ENCODE data around the gene LYZL4. TPM values are rescaled to one million over a fixed set of nuclear protein-coding genes. Genes with fewer than 3 reads are reported as not detected.

LYZL4 gene
- polyA plus RNA-seq (2011; rRNA removed) (not detected in 2 replicates), polyA minus RNA-seq (2011; rRNA and poly(A)+ RNA removed) (not detected in 2 replicates)

DNA sequence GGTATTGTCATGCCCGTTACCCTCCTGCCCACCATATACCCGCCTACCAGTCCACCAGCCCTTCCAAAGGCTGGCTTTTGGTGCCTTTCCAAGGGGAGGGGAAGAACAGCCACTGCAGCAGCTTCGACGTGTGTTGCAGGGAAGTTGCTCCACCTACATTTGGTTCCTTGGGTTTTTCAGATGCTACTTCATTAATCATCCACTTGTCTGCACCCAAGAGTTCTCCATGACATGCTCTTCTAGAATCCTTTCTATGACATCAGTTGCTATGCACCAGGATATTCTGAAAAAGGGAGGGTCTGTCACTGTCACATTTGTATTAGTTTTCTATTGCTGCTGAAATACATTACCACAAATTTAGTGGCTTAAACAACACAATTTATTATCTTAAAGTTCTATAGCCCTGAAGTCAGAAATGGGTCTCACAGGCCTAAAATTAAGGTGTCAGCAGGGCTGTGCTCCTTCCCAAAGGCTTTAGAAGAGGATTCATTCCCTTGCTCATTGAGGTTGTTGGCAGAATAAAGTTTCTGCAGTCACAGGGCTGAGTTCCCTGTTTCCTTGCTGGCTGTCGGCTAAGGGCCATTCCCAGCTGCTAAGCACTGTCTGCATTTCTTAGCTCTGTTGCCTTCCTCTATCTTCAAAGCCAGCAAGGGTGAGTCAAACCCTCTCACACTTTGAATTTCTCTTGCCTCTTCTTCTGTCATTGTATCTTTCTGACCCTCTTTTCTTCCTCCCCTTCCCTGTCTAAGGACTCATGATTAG, at the start of gene LYZL4:
LYZL4 (minus strand) TSS at position 241 of the 762 bp plus-strand sequence. CDS start 3,359 bp downstream, outside the sequence.
- POLR2A ChIA-PET: no interaction called here
- H3K27ac ChIP-seq (ENCODE audit: low read depth, low read length): no peak within 1 kb of the TSS
- peaks cover 4% of the 10 kb centered on the region for H3K27me3 ChIP-seq (ENCODE audit: control insufficient read depth, insufficient read depth, low read length)
- no peak within 1 kb of the TSS for H3K4me3 ChIP-seq (ENCODE audit: low read depth, low read length)
- CTCF ChIA-PET: no interaction called here
- DNase-seq (ENCODE audit: low read depth, low spot score): no peak
- TF ChIP-seq, protein P1, sequence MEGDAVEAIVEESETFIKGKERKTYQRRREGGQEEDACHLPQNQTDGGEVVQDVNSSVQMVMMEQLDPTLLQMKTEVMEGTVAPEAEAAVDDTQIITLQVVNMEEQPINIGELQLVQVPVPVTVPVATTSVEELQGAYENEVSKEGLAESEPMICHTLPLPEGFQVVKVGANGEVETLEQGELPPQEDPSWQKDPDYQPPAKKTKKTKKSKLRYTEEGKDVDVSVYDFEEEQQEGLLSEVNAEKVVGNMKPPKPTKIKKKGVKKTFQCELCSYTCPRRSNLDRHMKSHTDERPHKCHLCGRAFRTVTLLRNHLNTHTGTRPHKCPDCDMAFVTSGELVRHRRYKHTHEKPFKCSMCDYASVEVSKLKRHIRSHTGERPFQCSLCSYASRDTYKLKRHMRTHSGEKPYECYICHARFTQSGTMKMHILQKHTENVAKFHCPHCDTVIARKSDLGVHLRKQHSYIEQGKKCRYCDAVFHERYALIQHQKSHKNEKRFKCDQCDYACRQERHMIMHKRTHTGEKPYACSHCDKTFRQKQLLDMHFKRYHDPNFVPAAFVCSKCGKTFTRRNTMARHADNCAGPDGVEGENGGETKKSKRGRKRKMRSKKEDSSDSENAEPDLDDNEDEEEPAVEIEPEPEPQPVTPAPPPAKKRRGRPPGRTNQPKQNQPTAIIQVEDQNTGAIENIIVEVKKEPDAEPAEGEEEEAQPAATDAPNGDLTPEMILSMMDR (IDR thresholded peaks at IDR 0.05; ENCODE audit: low read depth, low read length): no peak
- no peaks in the 10 kb centered on the region for H3K9me3 ChIP-seq (ENCODE audit: control insufficient read depth, insufficient read depth, low read length)

DNA sequence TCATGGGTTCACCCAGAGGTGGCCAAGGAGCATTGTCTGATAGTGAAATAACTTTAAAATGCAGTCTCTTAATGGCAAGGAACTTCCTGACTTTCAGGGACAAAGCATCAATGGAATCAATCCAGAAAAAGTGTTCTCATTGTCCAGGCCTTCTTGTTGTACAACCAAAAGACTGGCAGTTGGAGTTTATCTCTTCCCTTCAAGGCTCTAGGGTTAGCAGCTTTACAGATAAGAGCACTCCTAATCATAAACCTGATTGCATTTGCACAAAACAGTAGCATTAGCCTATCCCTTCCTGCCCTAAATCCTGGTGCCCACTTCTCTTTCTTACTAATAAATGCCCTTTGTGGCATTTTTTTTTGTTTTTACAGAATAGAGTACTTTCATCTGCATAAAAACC, 48.7 kb upstream of the LYZL4 start:
- no peak overlapping the region for H3K27ac ChIP-seq (ENCODE audit: low read depth, low read length)
- H3K9me3 ChIP-seq (ENCODE audit: control insufficient read depth, insufficient read depth, low read length): no peaks in the 10 kb centered on the region
- no peak overlapping the region for H3K4me3 ChIP-seq (ENCODE audit: low read depth, low read length)
- ChIA-PET CTCF (no interaction called here), POLR2A (no interaction called here)
- DNase-seq (ENCODE audit: low read depth, low spot score): no peak
- TF ChIP-seq, protein P1 (IDR thresholded peaks at IDR 0.05; ENCODE audit: low read depth, low read length): no peak
- no peaks in the 10 kb centered on the region for H3K27me3 ChIP-seq (ENCODE audit: control insufficient read depth, insufficient read depth, low read length)

GRCh38 chr3:42456211-42456610, 45.8 kb upstream of the LYZL4 start:
- ChIA-PET CTCF (interaction anchor here (2.2 kb wide), 1 partner anchor 226 kb away, joined by 10 read pairs; no protein-coding TSS in a partner anchor), POLR2A (no interaction called here)
- TF ChIP-seq, protein P1 (IDR thresholded peaks at IDR 0.05; ENCODE audit: low read depth, low read length): no peak

GRCh38 chr3:42451546-42452230, 41.3 kb upstream of the LYZL4 start:
- H3K9me3 ChIP-seq (ENCODE audit: control insufficient read depth, insufficient read depth, low read length): no peaks in the 10 kb centered on the region
- ChIA-PET POLR2A (no interaction called here), CTCF (interaction anchor here (1.1 kb wide), 1 partner anchor 8 kb away, joined by 3 read pairs; no protein-coding TSS in a partner anchor)
- DNase-seq (ENCODE audit: low read depth, low spot score): no peak
- TF ChIP-seq, protein P1 (IDR thresholded peaks at IDR 0.05; ENCODE audit: low read depth, low read length): no peak
- no peak overlapping the region for H3K4me3 ChIP-seq (ENCODE audit: low read depth, low read length)
- no peak overlapping the region for H3K27ac ChIP-seq (ENCODE audit: low read depth, low read length)
- peaks cover 3% of the 10 kb centered on the region for H3K27me3 ChIP-seq (ENCODE audit: control insufficient read depth, insufficient read depth, low read length)

More at GRCh38 chr3:42456211-42456610, 45.8 kb upstream of the LYZL4 start:
- Histone ChIP-seq H3K9me3 (ENCODE audit: control insufficient read depth, insufficient read depth, low read length) (no peaks in the 10 kb centered on the region), H3K27ac (ENCODE audit: low read depth, low read length) (no peak overlapping the region), H3K4me3 (ENCODE audit: low read depth, low read length) (no peak overlapping the region), H3K27me3 (ENCODE audit: control insufficient read depth, insufficient read depth, low read length) (no peaks in the 10 kb centered on the region)
- DNase-seq (ENCODE audit: low read depth, low spot score): no peak

DNA sequence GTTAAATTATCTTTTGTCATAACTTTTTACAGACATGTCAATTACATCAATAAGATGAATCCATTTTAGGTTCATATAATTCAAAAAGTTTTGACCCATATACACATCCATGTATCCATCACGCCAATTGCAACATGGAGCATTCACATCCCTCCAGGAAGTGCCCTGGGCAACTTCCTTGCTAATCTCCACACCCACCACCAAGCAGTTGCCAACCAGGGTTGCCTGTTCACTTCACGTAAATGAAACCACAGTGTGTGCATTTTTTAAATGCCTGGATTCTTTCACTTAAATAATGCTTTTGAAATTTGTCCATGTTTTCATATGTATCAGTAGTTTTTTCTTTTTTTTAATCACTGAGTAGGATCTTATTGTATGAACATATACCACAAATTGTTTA, 40.7 kb upstream of the LYZL4 start:
- DNase-seq (ENCODE audit: low read depth, low spot score): no peak
- no peak overlapping the region for H3K27ac ChIP-seq (ENCODE audit: low read depth, low read length)
- ChIA-PET CTCF (no interaction called here), POLR2A (no interaction called here)
- no peak overlapping the region for H3K4me3 ChIP-seq (ENCODE audit: low read depth, low read length)
- no peaks in the 10 kb centered on the region for H3K9me3 ChIP-seq (ENCODE audit: control insufficient read depth, insufficient read depth, low read length)
- H3K27me3 ChIP-seq (ENCODE audit: control insufficient read depth, insufficient read depth, low read length): peaks cover 5% of the 10 kb centered on the region
- TF ChIP-seq, protein P1 (IDR thresholded peaks at IDR 0.05; ENCODE audit: low read depth, low read length): no peak
